Testis (tissue), 3 donors: ENCODE measurements around the gene PRR23A. TPM values are rescaled to one million over a fixed set of nuclear protein-coding genes. Genes with fewer than 3 reads are reported as not detected.
"Not testable (repeated sequence)": the region's sequence is repeated elsewhere in the genome, so short reads cannot be mapped to it uniquely, and the experiment has no call there.

Source experiments
- DNase-seq: peaks from one replicate; pipeline ENCODE4 v3.0.0-alpha.2; 2019
- H3K27ac ChIP-seq, 2 donors: fragments of 200-600 bp; sonication (generic); one replicate each; pipeline ENCODE4 v1.5.1; 2019
- H3K27me3 ChIP-seq: fragments of 200-600 bp; sonication (generic); one replicate; pipeline ENCODE4 v1.5.1; 2019
- H3K36me3 ChIP-seq: fragments of 200-600 bp; sonication (generic); one replicate; pipeline ENCODE4 v1.5.1; 2017; ENCODE audit warnings: low read depth; ENCODE audit errors: missing control alignments
- H3K4me1 ChIP-seq: fragments of 200-600 bp; sonication (generic); one replicate; pipeline ENCODE4 v1.5.1; 2019
- H3K4me3 ChIP-seq, 2 donors: fragments of 200-600 bp; sonication (generic); one replicate each; pipeline ENCODE4 v1.5.1; 2017 to 2019
- H3K9me3 ChIP-seq: fragments of 200-600 bp; sonication (generic); one replicate; pipeline ENCODE4 v1.5.1; 2017
- CTCF ChIP-seq, 3 experiments: fragments of 450-650 bp in 2 of 3; fragments of 200-600 bp in 1 of 3; sonication (generic) in 1 of 3; IDR thresholded peaks; one replicate each; pipeline ENCODE4 v1.5.1; 2016 to 2019; ENCODE audit warnings: antibody characterized with exemption in 3 of 3, mild to moderate bottlenecking in 2 of 3, moderate library complexity in 1 of 3
- POLR2A ChIP-seq: fragments of 450-650 bp; IDR thresholded peaks from one replicate; pipeline ENCODE4 v1.6.1; 2017; ENCODE audit warnings: antibody characterized with exemption, mild to moderate bottlenecking, moderate library complexity
- WGBS, 2 donors: methylation state at CpG; one replicate each; pipeline ENCODE4 v1.1.5; 2018; 5-methylcytosine and 5-hydroxymethylcytosine counted together
- intact Hi-C: fragments of 100-400 bp; cut with DNase I; formaldehyde crosslinking; loops from one replicate; pipeline ENCODE4 v1.15.1; 2023; ENCODE audit warnings: low total_unique reads
- polyA plus RNA-seq: library from polyadenylated mRNA; stranded (reverse); fragments of 350-450 nt; fragmentation: Illumina TruSeq; extraction: RNeasy Lipid Tissue Mini Kit (QIAGEN cat#74804); gene quantifications from one replicate; pipeline ENCODE4 v1.2.3, GENCODE V29; 2014; ENCODE audit warnings: low read depth, low replicate concordance; ENCODE audit not compliant: insufficient read depth
- total RNA-seq, 2 donors: library from RNA; depleted of rRNA; stranded (reverse); fragments of >200 nt; gene quantifications; one replicate each; pipeline ENCODE4 v1.2.3, GENCODE V29; 2016

PRR23A gene
- total and polyA plus RNA-seq, 3 donors from 2014 or later: 2.8 to 14.8 (median 6.6) TPM

- no peak for DNase-seq
- TF ChIP-seq POLR2A (no peak), CTCF (IDR thresholded peaks at IDR 0.05) (no peak)
- Histone ChIP-seq H3K9me3 (no peaks in the 10 kb centered on the region), H3K36me3 (no peaks in the 10 kb centered on the region), H3K4me1 (no peaks in the 10 kb centered on the region), H3K27ac (no peak overlapping the region), H3K4me3 (no peak overlapping the region), H3K27me3 (no peaks in the 10 kb centered on the region)
- intact Hi-C loops: no loop called here
- WGBS, 2 donors: 89% methylated on average over 6 of the region's 6 CpGs
These were observed 31.4 kb upstream of the PRR23A start for GRCh38 chr3:139037478-139037877.

GRCh38 chr3:139032326-139033002 lies 26.4 kb upstream of the PRR23A start:
- 85 to 86% methylated on average over 2 of the region's 2 CpGs for WGBS, 2 donors
- no peak for TF ChIP-seq POLR2A
- no peak for TF ChIP-seq CTCF (IDR thresholded peaks at IDR 0.05)
- no peaks in the 10 kb centered on the region for H3K36me3 ChIP-seq

GRCh38 chr3:139030576-139030975 lies 24.5 kb upstream of the PRR23A start:
- H3K4me3 ChIP-seq, H3K27me3 ChIP-seq, intact Hi-C loops, H3K4me1 ChIP-seq, H3K27ac ChIP-seq, H3K36me3 ChIP-seq, H3K9me3 ChIP-seq, DNase-seq: not testable (repeated sequence)

More at GRCh38 chr3:139032326-139033002, 26.4 kb upstream of the PRR23A start:
- DNase-seq: no peak
- Histone ChIP-seq H3K4me1 (no peaks in the 10 kb centered on the region), H3K27ac (no peak overlapping the region), H3K4me3 (no peak overlapping the region), H3K27me3 (no peaks in the 10 kb centered on the region), H3K9me3 (no peaks in the 10 kb centered on the region)
- intact Hi-C loops: no loop called here

- WGBS, 2 donors: 93 to 97% methylated on average over 2 of the region's 2 CpGs
These were observed 18.9 kb upstream of the PRR23A start for GRCh38 chr3:139024968-139025367.

GRCh38 chr3:139020868-139021234 lies 14.8 kb upstream of the PRR23A start, which contains the start of gene PRR23B:
Gene PRR23B, minus strand, starts transcription at chr3:139020926. Its CDS starts 265 bp downstream, at chr3:139020661.
- 64 to 65% methylated on average over 17 to 19 of the region's 19 CpGs for WGBS, 2 donors
- intact Hi-C loops: no loop called here
- Histone ChIP-seq H3K27me3 (no peaks in the 10 kb centered on the region), H3K27ac (no peak within 1 kb of the TSS), H3K9me3 (no peaks in the 10 kb centered on the region), H3K36me3 (no peaks in the 10 kb centered on the region), H3K4me1 (no peaks in the 10 kb centered on the region), H3K4me3 (peak within 1 kb of the TSS; percentile 42 to 52)
- no peak for TF ChIP-seq POLR2A
- peak in 2 of 3 experiments; percentile 25 to 48 for TF ChIP-seq CTCF (IDR thresholded peaks at IDR 0.05)
- DNase-seq: peak; percentile 64

More at GRCh38 chr3:139024968-139025367, 18.9 kb upstream of the PRR23A start:
- H3K27ac ChIP-seq: no peak overlapping the region
- H3K4me3 ChIP-seq: no peak overlapping the region
- TF ChIP-seq POLR2A: no peak
- DNase-seq: no peak
- intact Hi-C loops: no loop called here
- H3K4me1 ChIP-seq: no peaks in the 10 kb centered on the region
- H3K9me3 ChIP-seq: no peaks in the 10 kb centered on the region
- H3K27me3 ChIP-seq: no peaks in the 10 kb centered on the region
- no peaks in the 10 kb centered on the region for H3K36me3 ChIP-seq
